Tibial nerve (tissue), 4 donors: ENCODE results near the gene PDRG1.
A peak's percentile ranks its signal among the peaks of the same experiment; 100 is the strongest.

ENCODE experiments used
- EP300 ChIP-seq, 2 donors: sonication (generic); formaldehyde crosslinking; IDR thresholded peaks; one replicate each; pipeline ENCODE4 v1.6.1; 2017; ENCODE audit warnings: antibody characterized with exemption in 2 of 2, mild to moderate bottlenecking in 1 of 2
- POLR2A ChIP-seq, 2 donors: fragments of 450-650 bp; IDR thresholded peaks; one replicate each; pipeline ENCODE4 v1.6.1; 2017; ENCODE audit warnings: antibody characterized with exemption in 2 of 2, mild to moderate bottlenecking in 2 of 2, moderate library complexity in 2 of 2
- TF ChIP-seq, protein P1 (sequence below), 5 experiments: fragments of 200-600 bp in 3 of 5; fragments of 450-650 bp in 2 of 5; sonication (generic) in 3 of 5; IDR thresholded peaks; one replicate each; pipeline ENCODE4 v1.5.1; 2016 to 2019; ENCODE audit warnings: antibody characterized with exemption in 5 of 5, mild to moderate bottlenecking in 3 of 5, moderate library complexity in 2 of 5

DNA sequence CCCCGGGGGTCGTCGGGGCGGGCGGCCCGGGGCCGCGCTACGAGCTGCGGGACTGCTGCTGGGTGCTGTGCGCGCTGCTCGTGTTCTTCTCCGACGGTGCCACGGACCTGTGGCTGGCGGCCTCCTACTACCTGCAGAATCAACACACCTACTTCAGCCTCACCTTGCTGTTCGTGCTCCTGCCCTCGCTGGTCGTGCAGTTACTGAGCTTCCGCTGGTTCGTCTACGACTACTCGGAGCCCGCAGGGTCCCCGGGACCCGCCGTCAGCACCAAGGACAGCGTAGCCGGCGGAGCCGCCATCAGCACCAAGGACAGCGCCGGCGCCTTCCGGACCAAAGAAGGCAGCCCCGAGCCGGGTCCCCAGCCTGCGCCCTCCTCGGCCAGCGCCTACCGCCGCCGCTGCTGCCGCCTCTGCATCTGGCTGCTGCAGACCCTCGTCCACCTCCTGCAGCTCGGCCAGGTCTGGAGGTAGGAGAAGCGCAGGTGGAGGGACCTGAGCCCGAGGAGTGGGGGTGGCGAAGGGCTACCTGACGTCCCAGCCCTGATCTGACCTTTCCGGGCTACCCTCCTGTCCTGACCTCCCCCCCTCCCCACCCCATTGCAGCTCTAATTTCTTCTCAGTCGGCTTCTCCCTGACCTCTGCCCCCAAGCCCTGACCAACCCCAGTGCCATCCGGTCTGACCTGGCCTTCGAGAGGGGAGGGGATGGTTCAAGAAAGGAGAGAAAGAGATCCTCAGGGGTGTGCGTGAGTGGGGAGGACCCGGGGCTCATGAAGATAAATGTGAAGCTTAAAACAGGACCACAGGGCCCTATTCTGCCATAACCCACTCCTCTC is 16.7 kb upstream of the PDRG1 start:
- TF ChIP-seq, protein P1, sequence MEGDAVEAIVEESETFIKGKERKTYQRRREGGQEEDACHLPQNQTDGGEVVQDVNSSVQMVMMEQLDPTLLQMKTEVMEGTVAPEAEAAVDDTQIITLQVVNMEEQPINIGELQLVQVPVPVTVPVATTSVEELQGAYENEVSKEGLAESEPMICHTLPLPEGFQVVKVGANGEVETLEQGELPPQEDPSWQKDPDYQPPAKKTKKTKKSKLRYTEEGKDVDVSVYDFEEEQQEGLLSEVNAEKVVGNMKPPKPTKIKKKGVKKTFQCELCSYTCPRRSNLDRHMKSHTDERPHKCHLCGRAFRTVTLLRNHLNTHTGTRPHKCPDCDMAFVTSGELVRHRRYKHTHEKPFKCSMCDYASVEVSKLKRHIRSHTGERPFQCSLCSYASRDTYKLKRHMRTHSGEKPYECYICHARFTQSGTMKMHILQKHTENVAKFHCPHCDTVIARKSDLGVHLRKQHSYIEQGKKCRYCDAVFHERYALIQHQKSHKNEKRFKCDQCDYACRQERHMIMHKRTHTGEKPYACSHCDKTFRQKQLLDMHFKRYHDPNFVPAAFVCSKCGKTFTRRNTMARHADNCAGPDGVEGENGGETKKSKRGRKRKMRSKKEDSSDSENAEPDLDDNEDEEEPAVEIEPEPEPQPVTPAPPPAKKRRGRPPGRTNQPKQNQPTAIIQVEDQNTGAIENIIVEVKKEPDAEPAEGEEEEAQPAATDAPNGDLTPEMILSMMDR (IDR thresholded peaks at IDR 0.05), result no peak
- TF ChIP-seq POLR2A (IDR thresholded peaks at IDR 0.05), result no peak
- TF ChIP-seq EP300 (IDR thresholded peaks at IDR 0.05), result peak in 1 of 2 donors; percentile 48
